GM12875 (cell line): ENCODE results near the gene SPIN1.

ENCODE experiments used
- H3K4me3 ChIP-seq: one replicate; pipeline ENCODE4 v1.5.1; 2011; ENCODE audit warnings: low read depth, low read length, control low read depth
- TF ChIP-seq, protein P1 (sequence below): IDR thresholded peaks from 2 replicates; pipeline ENCODE4 v1.5.1; 2011; ENCODE audit warnings: low read depth, mild to moderate bottlenecking, control low read depth, inconsistent platforms, low read length, moderate library complexity, borderline replicate concordance; ENCODE audit not compliant: insufficient read depth

Gene SPIN1

DNA sequence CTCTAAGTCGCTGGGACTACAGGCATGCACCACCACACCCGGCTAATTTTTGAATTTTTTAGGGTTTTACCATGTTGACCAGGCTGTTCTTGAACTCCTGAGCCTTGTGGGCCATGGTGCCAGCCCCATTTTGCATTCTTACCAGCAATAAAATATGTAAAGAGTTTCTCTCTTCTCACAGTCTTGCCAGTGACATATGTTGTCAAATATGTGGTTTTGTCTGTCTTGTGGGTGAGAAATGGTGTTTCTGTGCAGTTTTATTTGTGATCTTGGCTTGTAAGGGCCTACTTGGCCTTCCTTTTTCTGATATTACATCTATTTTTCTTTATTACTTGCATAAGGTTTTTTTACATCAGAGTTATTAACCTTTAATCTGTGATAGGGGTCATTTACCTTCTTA lies 47.1 kb downstream of the SPIN1 start:
- H3K4me3 ChIP-seq = no peak overlapping the region
- TF ChIP-seq, protein P1, sequence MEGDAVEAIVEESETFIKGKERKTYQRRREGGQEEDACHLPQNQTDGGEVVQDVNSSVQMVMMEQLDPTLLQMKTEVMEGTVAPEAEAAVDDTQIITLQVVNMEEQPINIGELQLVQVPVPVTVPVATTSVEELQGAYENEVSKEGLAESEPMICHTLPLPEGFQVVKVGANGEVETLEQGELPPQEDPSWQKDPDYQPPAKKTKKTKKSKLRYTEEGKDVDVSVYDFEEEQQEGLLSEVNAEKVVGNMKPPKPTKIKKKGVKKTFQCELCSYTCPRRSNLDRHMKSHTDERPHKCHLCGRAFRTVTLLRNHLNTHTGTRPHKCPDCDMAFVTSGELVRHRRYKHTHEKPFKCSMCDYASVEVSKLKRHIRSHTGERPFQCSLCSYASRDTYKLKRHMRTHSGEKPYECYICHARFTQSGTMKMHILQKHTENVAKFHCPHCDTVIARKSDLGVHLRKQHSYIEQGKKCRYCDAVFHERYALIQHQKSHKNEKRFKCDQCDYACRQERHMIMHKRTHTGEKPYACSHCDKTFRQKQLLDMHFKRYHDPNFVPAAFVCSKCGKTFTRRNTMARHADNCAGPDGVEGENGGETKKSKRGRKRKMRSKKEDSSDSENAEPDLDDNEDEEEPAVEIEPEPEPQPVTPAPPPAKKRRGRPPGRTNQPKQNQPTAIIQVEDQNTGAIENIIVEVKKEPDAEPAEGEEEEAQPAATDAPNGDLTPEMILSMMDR = no peak

DNA sequence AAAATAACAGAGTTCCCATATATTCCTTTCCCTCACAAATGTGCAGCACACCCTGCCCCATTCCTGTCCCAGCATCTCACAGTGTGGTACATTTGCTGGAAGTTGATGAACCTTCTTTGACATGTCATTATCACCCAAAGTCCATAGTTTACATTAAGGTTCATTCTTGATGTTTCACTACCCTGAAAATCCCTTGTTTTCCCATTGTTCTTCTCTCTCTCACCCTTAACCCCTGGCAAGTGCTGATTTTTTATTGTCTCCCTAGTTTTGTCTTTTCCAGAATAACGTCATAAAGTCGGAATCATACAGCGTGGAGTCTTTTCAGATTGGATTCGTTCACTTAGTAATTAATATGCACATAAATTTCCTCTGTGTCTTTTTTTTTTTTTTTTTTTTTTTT lies 48.1 kb downstream of the SPIN1 start:
- TF ChIP-seq, protein P1 = no peak
- H3K4me3 ChIP-seq = no peak overlapping the region

DNA sequence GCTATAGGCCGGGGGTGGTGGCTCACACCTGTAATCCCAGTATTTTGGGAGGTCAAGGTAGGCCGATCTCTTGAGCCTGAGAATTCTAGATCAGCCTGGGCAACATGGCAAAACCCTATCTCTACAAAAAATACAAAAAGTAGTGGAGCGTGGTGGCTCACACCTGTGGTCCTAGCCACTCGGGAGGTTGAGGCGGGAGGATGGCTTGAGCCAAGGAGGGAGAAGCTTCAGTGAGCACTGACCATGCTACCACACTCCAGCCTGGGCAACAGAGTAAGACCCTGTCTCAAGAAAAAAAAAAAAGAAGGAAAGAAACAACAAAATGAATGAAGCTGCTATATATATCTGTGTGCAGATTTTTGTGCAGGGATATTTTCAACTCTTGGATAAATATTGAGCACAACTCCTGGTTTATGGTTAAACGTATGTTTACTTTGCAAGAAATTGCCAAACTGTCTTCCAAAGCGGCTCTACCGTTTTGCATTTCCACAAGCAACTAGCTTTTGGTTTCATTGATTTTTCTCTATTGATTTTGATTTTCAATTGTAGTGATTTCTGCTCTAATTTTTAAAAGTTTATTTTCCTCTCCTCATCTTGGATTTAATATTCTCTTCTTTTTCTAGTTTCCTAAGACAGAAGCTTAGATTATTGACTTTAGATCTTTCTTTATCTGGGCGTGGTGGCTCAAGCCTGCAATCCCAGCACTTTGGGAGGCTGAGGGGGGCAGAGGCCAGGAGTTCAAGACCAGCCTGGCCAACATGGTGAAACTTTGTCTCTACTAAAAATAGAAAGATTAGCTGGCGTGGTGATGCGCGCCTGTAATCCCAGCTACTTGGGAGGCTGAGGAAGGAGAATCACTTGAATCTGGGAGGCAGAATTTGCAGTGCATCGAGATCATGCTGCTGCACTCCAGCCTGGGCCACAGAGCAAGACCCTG lies 49.2 kb downstream of the SPIN1 start:
- no peak overlapping the region for H3K4me3 ChIP-seq
- TF ChIP-seq, protein P1 = no peak

DNA sequence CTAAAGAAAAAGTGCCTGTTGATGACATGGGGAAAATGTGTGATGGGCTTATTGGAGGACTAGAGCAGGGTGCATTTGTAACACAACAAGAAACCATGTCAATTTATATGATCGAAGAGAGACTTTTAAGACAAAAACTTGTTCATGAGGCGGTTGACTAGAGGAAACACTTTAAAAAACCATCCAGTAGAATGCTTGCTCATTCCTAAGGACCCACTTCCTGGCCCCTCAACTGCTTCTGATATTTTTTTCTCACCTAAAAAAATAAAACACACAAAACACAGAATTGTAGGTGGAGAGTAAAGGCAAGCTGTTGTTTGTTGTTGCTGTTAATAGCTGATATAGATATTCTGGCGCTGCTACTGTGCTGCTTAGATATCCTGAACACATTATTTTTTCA lies 50.6 kb downstream of the SPIN1 start:
- TF ChIP-seq, protein P1 = no peak
- no peak overlapping the region for H3K4me3 ChIP-seq

DNA sequence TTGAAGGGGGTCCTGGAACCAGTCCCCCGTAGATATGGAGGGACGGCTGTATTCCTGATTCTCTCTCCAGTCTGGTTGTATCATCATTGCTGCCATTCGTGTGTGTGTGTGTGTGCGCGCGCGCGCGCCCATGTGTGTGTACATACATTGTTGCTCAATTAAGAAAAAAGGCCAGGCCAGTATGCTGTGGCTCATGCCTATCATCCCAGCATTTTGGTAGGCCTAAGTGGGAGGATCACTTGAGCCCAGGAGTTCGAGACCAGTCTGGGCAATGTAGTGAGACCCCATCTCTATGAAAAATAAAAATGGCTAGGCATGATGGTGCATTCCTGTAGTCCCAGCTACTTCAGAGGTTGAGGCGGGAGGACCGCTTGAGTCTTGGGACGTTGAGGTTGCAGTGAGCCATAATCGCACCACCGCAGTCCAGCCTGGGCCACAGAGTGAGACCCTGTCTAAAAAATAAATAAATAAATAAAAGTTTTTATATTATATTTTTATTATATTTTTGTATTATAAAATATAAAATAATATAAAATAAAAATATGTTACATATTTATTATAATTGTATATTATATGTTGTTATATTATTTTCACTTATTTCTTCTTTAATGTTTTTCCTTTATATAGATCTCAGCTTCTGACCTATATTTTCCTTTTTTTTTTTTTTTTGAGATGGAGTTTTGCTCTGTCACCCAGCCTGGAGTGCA lies 53.2 kb downstream of the SPIN1 start:
- H3K4me3 ChIP-seq = no peak overlapping the region
- TF ChIP-seq, protein P1 = no peak

DNA sequence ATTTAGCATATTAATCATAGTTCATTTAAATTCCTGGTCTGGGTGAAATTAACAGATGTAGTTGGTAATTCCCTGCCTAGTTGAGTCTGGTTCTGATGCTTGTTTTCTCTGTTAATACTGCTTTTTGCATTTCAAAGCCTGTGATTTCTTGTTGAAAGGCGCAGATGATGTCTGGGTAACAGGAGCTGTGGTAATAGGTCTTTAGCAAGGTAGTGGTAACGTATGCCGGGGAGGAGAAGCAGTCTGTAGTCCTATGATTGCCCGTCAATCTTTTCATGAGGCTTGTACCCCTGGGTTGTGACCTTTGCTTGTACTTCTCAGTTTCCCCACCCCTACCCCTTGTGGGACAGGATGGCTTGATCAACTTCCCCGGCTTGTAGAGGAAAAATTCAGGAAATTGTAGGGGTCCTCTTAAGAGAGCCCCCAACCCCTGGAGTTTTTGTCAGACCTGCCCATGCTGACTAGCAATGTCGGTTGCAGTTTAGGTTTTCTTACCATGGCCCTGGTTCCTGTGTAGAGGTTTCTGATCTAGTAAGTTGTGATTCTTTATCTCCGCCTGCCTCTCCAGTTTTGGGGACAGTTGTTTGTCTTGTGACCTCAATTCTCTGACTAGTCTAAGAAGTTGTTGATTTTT lies 55.4 kb downstream of the SPIN1 start:
- H3K4me3 ChIP-seq = no peak overlapping the region
- TF ChIP-seq, protein P1 = no peak
